Neural cell (in vitro differentiated cells): Measurements from ENCODE around the gene PSMD11.

Source experiments
- CTCF ChIP-seq: fragments of 450-650 bp; IDR thresholded peaks from 2 replicates; pipeline ENCODE4 v1.5.1; 2014; ENCODE audit warnings: antibody characterized with exemption, mild to moderate bottlenecking, moderate library complexity; ENCODE audit not compliant: poor library complexity, severe bottlenecking
- EP300 ChIP-seq: fragments of 450-650 bp; conservative IDR thresholded peaks from 2 replicates; pipeline ENCODE4 v1.6.1; 2014; ENCODE audit warnings: antibody characterized with exemption, mild to moderate bottlenecking, moderate library complexity; ENCODE audit not compliant: poor library complexity, severe bottlenecking
- EZH2 ChIP-seq: fragments of 200-600, 300-800 bp; shearing (Covaris generic), sonication (generic); IDR thresholded peaks from 2 replicates; pipeline ENCODE4 v1.6.1; 2014; ENCODE audit warnings: antibody characterized with exemption, low read length, borderline replicate concordance, mild to moderate bottlenecking; ENCODE audit not compliant: insufficient read depth, poor library complexity, severe bottlenecking
- POLR2AphosphoS5 ChIP-seq: IDR thresholded peaks from 2 replicates; pipeline ENCODE4 v1.6.1; 2012
- REST ChIP-seq: IDR thresholded peaks from 2 replicates; pipeline ENCODE4 v1.6.1; 2012; ENCODE audit warnings: borderline replicate concordance
- SMC3 ChIP-seq: fragments of 450-650 bp; conservative IDR thresholded peaks from 2 replicates; pipeline ENCODE4 v1.6.1; 2014; ENCODE audit warnings: antibody characterized with exemption, mild to moderate bottlenecking, moderate library complexity; ENCODE audit not compliant: poor library complexity
- TAF1 ChIP-seq: IDR thresholded peaks from 2 replicates; pipeline ENCODE4 v1.6.1; 2012; ENCODE audit warnings: low read depth

DNA sequence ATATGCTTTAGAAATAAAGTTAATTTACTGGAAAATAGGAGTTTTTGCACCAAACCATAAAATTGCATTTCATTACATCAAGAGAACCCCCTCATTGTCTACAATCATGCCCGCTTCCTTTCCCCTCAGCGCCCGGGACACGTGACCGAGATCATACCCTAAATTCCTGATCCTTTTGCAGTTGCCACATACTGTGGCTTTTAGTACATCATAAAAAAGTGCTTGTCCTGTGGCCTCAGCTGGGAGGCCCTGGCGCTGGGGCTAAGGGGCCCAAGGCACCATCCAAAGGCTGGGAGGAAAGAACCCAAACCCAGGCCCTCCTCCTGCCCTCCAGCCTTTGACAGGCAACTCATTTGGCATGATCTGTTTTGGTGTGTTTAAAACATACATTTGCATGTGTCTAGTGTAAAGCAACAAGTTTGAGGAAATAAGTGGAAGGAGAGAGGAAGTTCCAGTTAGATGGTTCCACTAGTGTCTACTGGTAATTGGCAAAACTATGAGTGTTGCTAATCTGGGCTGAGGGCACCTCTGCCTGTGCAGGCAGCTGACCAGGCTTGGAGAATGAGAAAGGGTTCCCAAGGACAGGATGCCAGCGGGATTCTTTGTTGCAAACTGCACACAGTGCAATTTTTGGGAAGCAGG is 48.5 kb downstream of the PSMD11 start:
- TF ChIP-seq EP300 (no peak), CTCF (no peak), POLR2AphosphoS5 (no peak), REST (no peak), EZH2 (no peak), TAF1 (no peak), SMC3 (no peak)
